Fibroblast of skin of abdomen (primary cell): Measurements from ENCODE around the gene EML6.
A peak's percentile ranks its signal among the peaks of the same experiment; 100 is the strongest.

Experiments
- DNase-seq: peaks from one replicate; pipeline ENCODE4 v3.0.0-alpha.2; 2013

The EML6 gene

DNA sequence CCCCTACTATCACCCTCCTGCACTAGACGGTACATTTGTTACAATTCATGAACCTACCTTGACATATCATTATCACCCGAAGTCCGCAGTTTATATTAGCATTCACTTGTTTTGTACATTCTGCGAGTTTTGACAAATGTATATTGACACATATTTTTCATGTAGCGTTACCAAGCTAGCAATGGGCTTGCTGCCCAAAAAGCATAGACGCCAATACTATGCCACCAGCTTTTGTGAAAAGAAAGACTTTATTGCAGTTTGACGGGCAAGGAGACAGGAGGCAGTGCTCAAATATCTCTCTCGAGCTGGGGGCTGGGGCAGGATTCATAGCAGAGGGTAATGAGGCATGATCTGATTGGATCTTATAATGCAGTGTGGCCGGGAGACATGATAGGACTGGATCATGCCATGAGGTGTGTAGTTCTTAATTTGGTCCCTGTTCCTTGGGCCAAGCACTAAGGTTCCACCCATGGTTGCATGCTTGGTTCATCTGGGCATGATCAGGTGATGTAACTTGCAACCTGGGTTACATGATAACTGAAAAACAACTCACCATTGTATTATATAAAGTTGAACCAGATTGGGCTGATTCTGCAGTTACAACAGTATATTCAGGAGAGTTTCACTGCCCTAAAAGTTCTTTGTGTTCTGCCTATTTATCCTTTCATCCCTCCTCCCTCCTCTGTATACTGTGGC lies 164.5 kb downstream of the EML6 start:
- no peak for DNase-seq

DNA sequence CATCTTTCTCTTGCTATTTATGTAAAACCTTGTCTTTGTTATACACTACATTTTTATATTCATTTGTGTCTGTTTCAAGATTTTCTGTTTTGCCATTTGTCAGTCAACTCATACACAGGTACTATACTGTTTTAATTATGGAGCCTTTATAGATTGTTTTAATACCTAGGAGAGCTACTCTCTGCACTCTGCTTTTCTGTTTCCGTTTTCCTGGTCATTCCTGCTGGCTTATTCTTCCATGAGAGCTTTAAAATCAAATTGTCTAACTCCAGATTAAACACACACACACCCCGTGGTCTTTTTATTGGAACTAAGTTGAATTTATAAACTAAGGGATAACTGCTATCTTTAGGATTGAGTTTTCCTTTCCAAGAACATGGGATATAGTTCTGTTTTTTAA lies 165.6 kb downstream of the EML6 start:
- DNase-seq: no peak

DNA sequence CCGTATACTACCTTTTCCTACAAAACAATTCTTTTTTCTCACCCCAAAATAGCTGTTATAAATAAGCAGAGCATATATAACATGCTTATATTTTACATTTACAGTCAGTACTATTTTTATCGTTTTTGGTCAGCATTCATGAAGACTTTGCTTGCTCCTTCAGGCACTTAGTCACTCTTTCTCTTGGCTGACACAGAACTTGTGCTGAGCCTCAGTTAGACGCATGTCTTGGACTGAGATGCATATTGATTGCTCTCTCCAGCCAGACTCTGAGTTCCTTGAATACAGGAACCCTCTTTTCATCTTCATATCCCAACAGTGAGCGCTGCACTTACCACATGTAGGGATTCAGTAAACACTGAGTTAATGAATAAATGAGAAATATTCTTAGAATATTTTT lies 168.4 kb downstream of the EML6 start:
- no peak for DNase-seq

DNA sequence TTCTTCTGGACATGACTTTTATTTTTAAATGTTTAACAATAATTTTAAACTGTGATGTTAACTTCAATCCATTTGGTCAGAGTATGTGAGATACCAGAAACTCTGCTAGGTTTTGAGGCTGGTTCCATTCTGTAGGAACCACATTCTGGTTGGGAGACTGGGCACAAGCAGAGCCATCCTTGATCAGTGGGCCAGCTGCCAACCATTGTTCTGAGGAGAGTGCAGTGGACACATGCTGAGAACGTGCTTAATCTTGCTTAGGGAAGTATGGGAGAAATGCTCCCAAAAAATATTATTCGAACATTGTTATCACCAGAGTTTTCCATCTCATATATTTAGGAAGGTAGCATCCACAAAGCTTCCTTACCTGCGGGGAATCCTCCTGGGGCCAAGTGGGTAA lies 171.0 kb downstream of the EML6 start:
- no peak for DNase-seq

DNA sequence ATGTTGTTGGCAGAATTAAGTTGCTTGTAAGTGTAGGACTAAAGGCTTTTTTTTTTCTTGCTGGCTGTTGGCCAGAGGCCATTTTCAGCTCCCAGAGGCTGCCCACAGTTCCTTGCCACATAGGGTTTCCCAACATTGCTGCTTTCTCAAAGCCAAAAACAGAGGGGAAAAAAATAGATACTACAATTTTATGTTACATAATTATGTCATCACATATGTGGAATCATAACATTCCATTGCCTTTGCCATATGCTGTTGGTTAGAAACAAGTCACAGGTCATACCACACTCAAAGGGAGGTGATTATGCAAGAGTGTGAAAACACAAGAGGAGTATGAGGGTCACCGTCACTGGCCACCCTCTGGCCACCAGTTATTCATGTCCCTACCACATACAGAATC lies 172.3 kb downstream of the EML6 start:
- peak; percentile 50 for DNase-seq

DNA sequence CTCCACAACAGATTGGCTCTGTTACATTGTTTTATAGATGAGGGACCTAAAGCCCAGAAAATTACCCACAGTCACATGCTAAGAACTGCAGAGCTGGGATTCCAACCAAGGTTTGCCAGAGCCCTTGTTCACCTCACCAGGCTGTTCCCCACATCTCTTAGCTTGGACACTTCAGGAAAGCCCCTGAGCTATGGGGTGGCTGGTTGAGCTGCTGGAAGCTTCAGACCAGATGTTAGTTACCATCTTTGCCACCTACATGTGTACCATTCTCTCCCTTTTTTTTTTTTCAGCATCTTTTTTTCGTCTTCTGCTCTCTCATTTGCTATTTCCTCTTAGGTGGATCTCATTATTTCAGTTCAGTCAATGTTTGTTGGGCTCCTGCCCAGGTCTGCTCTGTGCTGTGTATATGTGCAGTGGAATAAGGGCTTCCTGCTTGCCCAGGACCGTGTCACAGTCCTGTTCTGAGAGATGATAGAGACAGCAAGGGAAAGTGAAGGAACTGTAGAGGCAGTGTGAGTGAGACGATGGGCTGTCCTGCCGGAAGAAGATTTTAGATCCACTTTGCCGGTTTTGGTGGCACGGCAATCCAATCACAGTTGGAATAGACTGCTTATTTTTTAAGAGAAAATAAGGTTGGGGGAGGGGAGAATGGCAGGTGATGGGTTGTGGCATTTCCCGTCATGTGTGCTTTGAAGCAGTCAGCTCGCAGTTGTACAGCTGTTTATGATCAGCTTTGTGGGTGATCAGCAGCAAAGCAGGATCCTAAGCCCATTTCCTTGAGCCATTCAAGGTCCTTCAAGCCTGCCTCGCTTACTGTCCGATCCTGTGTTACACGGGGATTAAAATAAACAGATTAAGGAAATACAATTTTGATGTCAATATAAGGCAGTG lies 174.2 kb downstream of the EML6 start:
- no peak for DNase-seq

DNA sequence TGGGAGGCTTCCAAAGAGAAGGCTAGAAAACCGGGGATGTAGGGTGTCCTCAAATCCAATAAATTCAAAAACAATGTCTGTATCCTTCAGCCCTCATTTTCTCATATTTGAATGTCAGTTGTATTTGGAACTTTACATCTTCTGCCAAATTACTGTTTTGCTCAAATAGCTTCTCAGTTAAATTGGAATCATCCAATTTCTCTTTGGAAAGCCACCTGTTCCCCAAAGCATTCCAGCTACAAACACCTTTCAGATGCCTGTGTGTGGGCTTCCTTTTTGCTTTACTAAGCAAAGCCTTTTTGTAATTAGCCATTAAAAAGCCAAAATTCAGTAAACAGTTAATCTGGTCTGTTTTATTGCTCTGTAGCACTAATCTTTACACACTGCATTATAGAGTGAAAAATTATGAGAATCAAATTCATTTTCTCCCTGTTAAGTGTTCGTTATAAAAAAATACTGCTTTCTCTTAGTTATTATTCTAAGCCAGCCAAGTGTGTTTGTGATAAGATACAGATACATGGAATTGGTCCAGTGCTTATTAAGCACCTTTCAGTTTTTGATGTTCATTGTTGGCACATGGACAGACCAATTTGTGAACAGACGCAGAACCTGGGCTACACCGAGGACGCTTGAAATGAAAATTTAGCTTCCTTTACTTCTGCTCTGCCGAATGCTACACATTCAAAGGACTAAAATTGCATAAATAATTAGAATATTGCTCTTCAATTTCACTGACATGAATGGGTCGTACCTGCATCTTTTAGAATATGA lies 175.2 kb downstream of the EML6 start:
- DNase-seq: no peak

DNA sequence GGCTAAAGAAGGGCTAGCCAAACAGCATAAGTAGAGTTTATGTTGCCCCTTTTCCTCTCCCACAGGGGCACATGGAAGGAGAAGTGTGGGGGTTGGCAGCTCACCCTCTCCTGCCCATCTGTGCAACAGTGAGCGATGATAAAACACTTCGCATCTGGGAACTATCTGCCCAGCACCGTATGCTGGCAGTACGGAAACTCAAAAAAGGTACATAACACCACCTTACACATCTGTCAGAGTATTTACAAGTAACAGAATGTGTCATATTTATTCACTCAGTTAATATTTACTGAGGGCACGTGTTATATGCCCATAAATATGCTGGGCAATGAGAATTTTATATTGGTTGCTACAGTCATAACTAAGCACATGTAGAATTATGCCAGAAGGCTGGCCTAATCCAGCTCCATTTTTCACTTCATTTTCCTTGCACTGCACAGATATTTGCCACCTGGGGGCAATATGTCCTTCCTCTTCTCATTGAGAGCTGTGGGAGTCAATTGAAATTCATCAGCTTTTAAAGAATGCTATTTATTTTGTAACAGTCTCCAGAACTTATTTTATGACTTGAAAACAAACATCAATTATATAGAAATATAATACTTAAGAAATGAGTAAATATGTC lies 176.2 kb downstream of the EML6 start:
- DNase-seq: peak; percentile 71

DNA sequence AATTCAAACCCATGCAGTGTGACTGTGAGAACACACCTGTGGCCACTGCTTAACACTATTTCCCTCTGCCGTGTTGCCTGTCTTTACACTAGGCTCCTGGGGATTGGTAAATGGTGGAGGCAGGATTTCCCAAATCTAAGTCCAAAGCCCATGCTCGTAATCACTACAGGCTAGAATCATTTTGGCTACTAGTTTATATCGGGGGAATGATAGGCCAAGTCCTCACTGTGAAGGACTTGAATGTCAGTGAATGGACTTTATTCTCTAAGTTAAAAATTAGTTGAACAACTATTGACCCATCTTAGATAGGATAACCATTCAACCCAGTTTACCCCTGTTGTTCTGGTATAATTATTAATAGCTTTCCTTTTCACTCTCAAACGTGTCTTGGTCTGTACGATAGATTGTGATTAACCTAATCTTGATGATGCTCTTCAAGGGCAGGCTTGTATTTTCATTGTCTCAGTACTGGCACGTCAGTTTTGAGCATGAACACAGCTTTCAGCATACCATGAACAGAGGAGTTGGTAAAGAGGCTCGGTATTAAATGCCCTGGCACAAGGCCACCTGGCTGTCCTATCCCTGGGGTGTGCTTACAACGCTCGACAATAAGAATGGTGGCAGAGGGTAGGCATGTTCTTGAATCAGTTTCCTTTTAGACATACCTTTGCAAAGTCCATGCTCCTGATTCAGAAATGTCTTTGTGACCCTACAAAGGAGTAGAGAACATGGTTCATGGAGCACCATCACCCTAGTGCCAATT lies 177.9 kb downstream of the EML6 start:
- DNase-seq: no peak

DNA sequence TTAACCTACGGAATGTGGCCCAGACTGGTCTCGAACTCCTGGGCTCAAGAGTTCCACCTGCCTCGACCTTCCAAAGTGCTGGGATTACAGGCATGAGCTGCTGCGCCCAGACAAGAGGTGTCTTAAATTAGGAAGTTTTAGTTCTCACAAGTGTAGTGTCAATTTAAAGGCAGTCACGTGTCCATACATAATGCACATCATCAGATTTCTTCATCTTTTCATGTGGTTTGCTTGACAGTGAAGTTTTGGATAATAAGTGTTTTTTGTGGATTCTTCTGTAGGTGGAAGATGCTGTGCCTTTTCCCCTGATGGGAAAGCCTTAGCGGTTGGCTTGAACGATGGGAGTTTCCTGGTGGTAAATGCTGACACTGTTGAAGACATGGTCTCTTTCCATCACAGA lies 179.3 kb downstream of the EML6 start:
- no peak for DNase-seq

DNA sequence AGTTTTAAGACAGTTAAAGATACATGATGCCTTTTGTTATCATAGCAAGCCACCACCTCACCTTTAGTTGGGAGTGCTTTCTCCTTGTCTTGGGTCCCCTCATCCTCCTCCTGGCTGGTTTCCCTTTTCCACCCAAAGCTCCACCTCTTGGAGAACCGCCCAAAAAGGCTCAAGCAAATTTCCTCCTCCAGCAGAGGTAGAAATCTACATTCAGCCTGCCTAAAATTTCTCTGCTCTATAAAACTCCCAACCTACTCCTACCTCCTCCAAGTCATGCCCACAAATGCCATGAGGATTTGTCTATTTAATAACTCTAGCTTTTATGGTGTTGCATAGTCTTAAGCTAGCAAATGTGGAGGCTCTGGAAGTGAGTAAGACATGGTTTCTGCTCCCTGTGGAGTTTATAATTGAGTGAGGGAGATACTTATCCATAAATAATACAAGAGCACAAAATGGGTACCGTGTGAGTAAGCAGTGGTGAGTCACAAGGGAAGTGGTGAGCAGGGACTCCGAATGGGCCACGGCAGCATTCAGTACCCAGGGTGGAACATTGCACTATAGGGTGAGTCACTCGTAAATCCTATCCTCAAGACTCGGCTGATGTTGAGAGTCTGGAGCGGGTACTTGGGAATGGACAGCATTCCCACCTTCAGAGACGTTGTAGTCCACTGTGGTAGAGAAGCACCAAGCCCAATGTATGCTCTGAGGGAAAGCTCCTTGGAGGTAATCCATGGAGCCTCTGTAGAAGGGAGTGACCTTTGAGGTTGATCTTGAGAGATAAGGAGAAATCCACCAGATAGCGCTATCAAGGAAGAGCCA lies 180.5 kb downstream of the EML6 start:
- DNase-seq: peak; percentile 99

DNA sequence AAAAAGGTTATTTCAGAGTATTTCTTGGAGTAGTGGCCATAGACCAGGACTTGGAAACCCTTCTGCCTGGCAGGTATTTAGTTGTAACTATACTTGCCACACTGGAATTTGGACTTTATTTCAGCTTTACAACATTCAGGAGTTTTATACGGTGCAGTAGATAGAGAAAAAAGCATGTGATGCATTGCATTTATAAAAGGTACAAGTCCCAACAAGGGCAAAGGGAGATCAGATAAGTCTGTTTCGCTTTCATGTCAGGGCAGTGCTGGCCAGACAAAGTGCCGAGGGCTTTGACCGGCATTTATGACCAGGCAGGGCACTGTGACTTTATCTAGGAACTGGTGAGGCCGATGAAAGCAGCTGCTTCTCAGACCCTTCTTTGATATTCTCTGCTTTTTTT lies 181.4 kb downstream of the EML6 start:
- no peak for DNase-seq

DNA sequence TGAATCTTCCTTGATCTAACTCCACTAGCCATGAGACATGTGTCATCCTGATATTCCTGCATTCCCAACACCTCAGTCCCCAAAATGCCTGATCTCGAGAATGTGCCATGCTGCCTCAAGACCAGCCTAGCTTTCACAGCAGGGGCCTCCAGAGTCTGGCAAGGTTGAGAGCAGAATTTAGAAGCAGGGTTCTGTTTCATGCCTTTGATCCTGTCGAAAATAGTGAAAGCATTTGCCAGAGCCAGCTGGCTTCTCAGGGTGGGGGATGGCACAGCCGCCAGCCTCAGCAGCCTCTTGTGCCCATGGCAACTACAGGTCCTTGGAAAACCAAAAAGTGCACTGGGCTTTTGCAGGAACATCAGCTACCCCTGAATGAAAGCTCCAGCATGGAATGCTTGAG lies 183.3 kb downstream of the EML6 start:
- no peak for DNase-seq

DNA sequence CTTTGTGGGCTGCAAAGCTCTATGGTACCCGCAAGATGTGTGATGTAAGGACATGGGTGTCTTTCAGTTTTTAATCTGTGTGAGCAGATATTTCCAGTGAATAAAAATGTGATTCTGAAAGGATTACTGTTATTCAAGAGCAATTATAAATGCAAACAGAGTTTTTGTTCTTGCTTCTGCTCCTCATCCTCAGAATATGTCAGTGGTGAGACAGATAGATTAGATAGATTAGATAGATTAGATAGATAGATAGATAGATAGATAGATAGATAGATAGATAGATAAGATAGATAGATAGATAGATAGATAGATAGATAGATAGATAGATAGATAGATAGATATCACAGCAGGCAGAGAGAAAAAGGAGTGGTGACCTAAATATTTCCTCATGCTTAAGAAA lies 184.2 kb downstream of the EML6 start:
- no peak for DNase-seq

DNA sequence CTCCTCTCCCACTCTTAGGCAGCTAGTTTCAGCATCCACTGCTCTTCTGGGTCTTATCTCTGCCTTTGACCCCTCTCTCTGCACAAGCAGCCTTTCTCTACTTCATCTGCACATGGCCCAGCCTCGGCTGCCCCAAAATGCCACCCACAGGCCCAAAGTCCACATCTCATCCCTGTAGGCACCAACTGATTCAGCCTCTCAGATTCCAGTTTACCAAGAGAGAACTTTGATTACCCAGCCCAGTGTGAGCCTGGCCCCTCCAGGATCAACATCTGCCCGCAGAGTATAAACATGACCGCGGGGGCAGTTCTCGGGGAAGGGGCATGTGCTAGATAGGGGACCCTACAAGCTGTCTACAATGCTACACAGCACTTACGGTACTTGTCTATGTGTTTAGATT lies 185.1 kb downstream of the EML6 start:
- no peak for DNase-seq

DNA sequence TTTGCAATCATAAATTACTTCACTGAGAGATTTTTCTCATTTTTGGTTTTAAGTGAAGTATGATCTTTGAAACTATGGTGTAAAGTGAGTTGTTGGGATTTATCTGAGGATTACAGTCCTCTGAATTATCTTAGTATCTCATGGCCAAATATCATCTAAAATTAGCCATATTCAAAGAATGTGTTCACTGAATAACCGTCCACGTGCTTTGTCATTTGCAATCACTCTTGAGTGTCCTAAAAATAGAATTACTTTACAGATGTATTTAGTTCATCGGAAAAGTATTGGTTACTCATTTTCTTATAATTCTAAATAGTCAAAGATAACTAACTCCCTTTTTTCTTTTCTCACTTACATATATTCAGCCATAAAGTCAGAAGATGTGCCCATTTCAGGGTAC lies 185.5 kb downstream of the EML6 start:
- peak; percentile 63 for DNase-seq

DNA sequence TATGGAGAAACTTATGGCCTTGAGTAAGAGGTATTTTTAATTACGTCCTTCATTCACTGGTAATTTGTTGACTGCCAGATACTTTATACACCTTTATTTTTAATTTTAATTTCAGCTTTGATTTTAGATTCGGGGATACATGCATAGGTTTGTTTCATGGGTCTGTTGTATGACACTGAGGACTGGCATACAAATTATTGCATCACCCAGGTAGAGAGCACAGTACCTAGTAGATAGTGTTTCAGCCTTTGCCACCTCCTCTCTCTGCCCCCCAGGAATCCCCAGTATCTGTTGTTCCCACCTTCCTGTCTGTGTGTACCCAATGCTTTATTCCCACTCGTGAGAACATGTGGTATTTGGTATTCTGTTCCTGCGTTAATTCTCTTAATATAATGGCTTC lies 188.8 kb downstream of the EML6 start:
- no peak for DNase-seq

DNA sequence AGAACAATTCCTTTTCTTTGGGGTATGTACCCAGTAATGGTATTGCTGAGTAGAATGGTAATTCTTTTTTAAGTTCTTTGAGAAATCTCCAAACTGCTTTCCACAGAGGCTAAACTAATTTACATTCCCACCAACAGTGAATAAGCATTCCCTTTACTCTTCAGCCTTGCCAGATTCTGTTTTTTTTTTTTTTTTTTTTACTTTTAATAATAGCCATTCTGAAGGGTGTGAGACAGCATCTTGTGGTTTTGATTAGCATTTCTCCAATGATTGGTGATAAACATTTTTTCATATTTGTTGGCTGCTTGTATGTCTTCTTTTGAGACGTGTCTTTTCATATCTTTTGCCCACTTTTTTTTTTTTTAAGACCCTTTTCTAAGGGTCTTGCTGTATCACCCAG lies 189.4 kb downstream of the EML6 start:
- no peak for DNase-seq

DNA sequence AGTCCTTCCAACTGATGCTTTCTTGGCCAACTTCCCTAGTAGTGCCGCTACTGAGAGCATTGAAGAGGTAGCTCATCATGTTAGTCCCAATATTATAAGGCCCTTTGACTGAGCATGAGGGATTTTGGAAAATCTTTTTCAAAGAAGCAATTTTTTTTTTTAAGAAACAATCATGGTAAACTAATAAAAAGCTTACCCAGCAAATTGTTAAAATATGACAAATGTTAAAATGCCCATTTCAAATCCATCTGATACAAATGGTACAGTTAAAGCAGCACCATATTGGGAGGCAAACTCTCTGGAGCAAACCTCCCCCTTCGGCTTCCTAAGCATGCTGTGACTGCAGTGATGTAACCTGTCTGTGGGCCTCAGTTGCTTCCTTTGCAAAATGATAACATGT lies 191.2 kb downstream of the EML6 start:
- DNase-seq: no peak

DNA sequence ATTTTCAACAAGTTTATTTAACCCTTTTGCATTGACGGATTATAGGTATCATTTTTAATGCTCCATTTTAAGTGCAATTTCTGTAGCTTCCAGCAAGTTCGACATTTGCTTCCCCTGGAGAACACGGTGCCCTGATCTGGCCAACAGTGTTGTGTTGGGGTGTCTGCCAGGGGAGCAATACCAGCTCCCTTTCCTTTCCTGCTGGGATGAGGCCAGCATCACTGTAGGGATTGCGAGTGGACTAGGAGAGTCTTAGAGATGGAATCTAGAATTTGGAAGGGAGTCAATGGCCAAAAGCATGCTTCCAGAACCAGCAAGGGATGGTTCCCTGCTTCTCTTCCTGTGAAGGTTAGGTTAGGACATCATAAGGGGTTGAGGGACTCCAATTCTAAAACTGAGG lies 191.6 kb downstream of the EML6 start:
- DNase-seq: no peak

DNA sequence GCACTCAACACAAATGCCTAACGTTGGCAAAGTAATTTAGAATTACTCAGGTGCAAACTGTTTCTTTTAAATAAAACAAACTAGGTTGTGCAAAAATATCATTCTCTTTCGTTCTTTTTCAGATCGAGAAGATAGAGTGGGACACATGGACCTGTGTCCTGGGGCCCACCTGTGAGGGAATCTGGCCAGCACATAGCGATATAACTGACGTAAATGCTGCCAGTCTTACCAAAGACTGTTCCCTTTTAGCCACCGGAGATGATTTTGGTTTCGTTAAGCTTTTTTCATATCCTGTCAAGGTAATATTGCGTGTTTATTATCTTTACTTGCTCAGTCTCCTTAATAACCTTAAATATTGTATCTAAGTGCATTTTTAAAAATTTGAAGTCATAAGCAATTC lies 193.2 kb downstream of the EML6 start:
- DNase-seq: no peak
